ENCODE results near the gene PPM1L.

Gene PPM1L

DNA sequence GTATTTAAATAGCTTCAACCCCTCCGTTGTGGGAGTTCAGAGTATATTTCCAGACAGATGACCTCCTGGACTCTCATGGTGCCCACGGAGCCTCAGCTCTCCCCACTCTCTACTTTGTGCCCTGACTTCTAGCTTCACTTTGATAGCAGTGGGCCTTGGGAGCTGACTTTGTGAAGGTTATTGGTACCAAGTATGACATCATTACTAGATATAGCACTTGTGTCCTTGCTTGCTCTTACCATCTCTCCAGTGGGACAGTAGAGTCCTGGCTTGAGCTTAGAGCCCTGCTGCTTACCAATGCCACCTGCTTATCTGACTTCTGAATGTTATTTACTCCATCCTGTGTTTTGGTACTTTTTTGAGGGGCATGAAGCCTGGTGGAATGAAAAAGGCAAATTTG, 53.4 kb downstream of the PPM1L start:
- DNase-seq (ENCODE audit: low spot score): no peak

DNA sequence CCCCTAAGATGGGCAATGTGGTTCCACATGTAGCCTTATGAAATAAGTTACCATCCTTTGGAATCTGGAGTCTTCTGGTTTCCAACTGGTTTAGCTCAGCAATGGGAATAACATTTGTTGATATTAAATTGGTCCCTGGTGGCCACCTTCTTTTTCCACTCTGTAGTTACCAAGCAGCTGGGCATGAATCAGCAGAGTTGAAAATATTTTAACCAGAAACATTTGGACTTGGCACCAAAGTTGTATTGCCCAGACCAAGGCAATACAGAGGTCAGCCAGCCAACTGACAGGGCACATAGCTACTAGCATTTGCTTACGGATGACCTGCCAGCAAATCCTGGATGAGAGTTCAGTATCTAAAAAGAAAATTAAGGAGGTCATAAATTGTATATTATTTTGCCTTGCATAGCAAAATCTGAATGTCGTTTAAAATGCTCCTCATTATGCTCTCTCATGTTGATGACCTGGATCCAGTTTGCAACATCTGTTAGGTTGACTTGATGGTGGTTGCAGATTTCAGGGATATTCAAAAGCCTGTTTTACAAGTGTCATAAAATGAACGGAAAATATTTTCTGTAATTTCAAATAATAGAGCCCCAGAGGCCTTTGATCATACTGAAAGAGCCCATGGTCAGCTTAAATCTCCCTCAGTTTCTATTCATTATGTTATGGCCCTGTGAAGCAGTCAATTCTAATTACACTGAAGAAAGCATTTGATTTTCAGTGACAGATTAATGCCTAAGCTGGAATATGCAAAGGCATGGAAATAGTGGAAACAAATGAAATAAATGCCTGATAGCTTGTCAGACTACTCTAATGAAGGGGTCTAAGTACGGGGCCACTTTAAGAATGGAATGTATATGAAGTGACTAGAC, 54.6 kb downstream of the PPM1L start:
- DNase-seq (ENCODE audit: low spot score): no peak

DNA sequence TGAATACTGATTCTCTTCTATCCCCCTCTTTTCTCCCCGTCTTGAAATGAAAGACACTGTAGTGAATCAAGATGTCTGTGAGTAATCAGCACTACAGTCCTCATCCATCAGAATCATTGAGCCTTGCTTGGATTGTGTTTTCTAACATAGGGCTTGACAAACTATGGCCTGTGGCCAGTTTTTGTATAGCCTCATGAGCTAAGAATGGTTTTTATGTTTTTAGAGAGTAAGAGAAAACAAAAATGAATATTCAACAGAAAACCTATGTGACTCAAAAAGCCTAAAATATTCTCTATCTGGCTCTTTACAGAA, 55.2 kb downstream of the PPM1L start:
- DNase-seq (ENCODE audit: low spot score): no peak

DNA sequence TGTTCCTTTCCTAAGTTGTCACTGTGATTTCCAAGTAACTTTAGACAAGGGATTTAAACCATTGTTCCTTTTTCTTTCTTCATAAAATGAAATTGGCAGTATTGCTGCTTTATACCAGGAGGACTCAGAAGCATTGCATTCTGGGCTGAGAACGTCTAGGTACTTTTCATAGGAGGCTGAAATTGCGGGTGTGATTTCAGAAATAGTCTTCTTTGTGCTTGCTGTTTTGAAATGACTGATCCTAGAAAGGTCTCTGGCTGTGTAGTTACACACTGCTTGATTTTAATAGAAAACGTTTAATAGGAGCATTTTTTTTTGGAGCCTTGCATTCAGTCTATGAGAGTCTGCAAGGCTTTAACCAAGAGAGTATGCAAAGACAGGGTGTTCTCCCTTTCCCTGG, 56.3 kb downstream of the PPM1L start:
- DNase-seq (ENCODE audit: low spot score): no peak

DNA sequence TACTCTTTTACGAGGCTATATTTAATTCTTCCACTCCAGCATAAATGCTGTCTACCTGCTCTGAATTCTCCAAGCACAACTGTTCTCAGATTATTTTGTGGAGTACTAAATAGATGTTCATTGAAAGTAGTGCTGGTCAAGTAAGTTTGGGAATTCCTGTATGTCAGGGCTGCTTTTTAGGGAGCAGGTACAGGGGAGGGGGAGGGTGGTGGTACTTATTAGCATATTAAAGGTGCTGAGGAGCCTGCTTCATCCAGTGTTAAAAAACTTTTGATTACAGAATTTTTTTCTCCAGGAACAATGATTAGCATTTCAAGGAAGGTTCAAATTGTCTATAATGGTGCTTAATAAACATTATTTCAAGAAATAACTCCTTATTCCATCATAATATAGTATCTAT, 59.2 kb downstream of the PPM1L start:
- no peak for DNase-seq (ENCODE audit: low spot score)

DNA sequence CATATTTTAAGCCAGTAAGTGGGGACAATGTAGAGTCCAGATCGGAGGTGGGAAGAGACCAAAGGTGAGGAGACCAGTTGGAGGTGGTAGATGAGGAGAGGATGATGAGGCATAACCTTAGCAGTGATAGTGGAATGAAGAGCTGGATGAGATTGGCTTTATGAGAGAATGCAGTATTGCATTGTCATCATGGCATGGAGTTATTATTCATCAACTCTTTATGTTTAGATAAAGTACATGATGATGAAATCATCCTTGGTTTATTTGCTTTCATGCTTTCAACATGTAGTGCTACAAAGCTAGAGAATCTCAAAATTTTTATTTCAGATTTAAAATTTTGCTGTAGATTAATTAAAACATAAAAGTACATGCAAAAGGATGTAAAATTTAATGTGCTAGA, 64.0 kb downstream of the PPM1L start:
- no peak for DNase-seq (ENCODE audit: low spot score)

DNA sequence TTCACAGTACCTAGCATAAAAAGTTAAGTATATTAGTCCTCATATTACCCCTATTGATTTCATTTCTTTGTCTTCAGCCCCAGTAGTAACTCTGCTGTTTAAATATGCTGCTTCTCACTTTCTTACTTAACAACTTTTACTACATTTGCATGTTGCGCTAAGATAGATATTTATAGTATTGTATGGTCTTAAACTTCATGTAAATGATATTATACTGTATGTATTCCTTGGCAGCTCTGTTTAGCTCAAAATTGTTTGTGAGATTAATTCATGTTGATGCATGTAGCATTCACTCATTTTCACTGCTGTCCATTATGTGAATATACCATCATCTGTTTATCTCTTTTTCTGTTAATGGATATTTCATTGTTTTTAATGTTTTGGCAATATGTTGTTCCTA, 64.4 kb downstream of the PPM1L start:
- DNase-seq (ENCODE audit: low spot score): no peak

DNA sequence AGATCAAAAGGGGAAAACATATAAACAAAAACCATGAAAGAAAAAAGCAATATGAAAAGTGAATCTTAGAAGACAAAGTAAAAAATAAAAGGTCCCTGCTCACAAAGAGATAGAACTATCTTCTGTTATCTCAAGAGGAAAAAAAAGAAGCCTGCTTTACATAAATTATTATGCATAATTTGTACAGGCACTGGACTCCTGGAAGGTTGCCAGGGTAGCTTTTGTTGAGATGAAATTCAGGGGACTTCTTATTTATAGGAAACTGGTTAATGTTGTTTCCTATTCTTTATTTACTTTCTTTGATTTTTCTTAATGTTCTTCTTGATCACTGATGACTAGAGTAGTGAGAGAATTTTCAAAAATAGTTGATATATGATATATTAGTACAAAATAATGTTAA, 66.9 kb downstream of the PPM1L start:
- DNase-seq (ENCODE audit: low spot score): no peak

DNA sequence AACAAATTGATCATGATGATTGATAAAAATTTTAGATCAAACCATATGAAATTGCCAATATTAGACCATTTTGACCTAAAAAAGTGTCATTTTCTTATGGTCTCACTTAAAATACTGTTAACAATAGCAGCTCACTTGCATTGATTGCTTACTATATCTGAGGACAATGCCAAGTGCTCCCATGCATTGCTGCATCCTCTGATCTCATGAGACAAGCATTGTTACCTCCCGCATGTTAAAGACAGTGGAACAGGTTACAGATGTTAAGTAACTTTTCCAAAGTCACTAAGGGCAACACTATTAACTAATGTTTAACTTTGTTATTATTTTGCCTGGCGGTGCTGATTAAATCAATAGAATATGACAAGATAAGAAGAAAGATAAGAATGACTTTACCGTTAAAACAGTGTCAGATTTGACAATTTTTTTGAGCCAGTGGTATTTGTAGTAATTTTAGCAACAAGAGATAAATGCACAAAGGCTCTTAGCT, 69.3 kb downstream of the PPM1L start:
- DNase-seq (ENCODE audit: low spot score): no peak

DNA sequence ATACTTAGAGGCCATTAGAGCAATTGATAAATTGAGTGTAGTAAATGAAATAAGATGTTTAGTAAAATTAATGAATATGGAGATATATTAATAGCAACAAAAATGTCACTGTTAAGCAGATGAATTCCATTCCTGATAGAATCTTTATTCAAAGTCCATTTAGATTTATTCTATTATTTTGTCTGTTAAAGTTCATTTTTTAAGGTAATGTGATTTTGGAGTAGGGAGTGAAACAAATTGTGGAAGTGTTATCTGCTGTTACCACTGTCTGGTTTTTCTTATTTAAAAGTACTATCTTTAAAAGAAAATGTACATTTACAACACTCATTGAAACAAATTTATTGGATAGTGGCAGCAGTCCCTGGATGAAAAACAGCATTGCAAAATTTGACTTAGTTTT, 70.4 kb downstream of the PPM1L start:
- DNase-seq (ENCODE audit: low spot score): no peak

DNA sequence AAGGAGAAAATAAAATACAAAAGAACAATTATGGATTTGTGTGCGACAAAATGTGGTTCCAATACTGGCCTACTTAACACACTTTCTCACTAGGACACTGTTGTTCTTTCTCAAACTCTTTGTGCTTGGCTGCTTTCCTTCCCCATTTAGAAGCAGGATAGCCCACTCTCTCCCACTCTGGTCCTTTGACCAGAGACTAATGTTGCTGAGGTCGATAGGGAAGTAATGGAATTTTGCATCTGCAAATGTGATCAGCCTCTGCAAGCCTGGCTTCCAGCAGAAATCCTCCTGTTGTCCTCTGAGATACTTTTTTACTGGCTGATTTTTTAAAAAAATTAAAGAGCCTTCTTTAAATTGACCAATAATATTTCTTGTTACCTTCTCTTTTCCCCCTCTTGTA, 71.0 kb downstream of the PPM1L start:
- DNase-seq (ENCODE audit: low spot score): no peak

DNA sequence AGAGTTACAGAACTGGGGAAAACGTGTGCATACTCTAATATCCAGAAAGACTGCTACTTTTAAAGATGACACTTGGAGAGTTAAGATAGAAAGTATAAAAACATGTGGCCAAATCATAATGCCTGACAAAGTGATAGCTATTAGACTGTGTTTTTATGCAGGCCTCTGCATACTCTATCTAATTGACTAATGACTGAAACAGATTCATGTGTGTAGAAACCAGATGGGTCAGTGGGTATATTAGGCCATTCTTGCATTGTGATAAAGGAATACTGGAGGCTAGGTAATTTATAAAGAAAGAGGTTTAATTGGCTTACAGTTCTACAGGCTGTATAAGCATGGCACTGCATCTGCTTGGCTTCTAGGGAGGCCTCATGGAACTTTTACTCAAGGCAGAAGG, 71.5 kb downstream of the PPM1L start:
- DNase-seq (ENCODE audit: low spot score): no peak

DNA sequence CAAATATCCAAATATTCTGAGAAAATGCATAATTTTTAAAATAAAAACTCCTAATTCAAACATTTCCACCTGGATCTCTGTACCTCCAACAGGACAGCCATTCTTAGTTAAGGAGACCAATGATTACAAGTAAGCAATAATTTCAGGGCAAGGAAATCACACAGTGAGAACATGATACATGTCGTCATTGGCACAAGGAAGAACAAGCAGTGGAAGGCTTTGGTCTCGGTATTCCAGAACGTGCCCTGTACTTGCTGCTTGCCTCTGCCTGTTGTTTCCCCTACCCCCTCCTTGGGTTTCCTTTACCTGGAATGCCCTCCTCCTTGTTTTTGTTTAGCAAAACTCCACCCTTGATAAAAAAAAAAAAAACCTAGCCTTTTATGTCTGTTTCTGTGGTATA, 72.8 kb downstream of the PPM1L start:
- DNase-seq (ENCODE audit: low spot score): no peak

DNA sequence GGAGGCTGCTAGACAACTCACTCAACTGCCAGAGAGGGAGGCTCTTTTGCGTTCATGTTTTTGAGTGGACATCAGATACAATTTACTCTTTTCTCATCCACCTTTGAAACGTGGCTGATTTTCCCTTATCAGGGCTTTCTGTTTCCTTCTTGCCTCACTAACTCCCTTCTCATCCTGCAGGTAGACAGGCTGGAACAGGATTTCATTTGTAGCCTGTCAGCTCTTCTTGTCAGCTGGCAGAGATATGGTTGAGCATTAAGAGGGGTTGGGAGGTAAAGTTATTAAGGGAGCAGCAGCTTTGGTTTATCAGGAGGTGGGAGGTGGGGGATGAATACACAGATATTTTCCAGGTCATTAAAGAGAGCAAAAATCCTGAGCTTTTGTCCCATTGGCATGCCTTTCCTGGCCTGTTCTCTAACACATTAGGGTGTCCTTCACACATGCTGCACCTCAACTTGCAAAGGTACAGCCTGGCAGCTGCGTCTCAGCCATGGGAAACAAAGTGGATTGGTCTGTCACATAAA, 73.5 kb downstream of the PPM1L start:
- no peak for DNase-seq (ENCODE audit: low spot score)

DNA sequence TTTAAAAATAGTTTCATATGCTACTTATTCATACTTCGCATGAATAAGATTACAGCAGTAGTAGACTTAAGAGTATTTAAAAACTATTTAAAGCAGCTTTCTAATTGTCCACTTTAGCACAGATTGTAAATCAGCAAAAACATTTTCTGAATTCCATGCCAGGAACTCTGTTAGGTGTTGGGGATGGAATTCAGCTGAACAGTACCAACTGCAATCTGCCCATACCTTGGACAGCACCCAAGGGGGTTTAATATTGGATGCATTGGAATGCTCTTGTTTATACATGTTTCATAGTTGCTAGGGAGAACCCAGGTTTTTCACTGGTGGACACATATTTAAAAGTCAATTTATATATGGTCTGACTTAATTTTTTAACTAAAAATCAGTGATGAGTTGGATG, 74.8 kb downstream of the PPM1L start:
- DNase-seq (ENCODE audit: low spot score): no peak

DNA sequence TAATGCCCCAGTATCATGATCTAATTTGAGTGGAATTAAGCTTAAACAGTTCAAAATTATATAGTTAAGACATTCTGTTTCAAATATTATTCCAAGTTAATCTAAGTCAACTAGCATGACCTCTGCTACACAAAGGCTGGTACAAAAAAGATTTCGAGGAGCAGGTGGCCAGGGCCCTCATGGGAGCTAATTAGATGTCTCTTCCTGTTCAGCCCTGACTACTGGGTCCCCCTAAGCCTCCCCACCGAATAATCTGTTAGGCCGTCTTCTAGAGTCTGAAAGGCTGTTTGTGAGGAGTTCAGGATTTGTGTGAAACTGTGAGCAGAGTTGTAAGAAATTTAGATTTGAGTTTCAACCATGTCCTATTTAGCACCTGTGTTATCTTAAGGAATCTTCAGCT, 75.4 kb downstream of the PPM1L start:
- DNase-seq (ENCODE audit: low spot score): no peak

DNA sequence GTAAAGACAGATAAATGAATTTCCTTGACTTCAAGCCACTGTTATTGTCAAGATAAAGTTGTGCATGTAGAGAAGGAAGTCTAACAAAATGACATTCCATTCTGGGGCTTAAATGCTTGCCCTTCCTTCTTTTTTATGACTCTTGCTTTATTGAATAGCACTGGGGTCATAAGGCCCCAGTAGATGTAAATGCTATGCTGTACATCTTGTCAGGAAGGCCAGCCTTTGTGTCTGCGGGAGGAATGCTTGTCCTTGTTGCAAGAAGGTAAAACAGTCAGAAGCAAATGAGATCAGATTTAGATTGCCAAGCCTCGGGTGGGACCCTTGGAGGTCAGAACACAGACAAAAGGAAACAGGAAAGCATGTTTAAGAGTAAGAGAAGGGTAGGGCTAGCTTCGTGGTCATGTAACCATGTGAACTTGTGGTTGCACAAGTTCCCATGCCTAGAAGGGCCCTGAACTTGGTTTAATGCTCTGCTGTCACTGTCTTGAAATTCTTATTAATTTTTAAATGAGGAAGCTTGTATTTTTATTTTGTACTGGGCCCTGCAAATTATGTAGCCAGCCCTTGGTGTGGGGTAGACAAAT, 81.5 kb downstream of the PPM1L start:
- no peak for DNase-seq (ENCODE audit: low spot score)

DNA sequence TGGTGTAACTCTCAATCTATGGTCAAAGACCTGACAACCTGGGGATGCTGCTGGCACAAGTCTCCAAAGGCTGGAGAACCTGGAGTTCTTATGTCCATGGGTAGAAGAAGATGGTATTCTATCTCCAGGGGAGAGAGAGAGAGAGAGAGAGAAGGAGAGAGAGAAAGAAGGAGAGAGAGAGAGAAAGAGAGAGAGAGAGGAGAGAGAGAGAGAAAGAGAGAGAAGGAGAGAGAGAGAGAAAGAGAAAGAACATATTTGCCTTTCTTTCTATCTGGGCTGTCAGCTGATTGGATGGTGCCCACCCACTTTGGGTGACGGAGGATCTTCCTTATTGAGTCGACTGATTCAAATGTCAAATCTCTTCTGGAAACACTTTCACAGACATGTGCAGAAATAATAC, 84.6 kb downstream of the PPM1L start:
- DNase-seq (ENCODE audit: low spot score): no peak

DNA sequence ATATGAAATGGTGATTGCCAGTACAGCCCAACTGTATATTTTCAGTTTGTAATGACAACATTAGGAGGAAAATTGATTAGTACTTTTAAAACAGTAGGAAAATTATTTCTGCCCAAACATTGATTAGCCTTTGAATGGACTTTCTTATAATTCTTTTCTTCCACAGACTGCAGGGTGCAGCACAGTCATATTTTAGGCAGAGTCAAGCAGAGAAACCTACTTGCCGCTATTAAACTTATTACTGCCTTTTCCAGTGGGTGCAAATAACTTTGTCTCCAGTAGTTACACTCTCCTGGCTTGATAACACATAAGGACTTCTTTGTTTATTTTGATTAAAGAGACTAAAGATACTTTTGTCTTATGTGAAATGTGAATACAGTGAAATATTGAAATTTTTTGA, 85.4 kb downstream of the PPM1L start:
- no peak for DNase-seq (ENCODE audit: low spot score)

DNA sequence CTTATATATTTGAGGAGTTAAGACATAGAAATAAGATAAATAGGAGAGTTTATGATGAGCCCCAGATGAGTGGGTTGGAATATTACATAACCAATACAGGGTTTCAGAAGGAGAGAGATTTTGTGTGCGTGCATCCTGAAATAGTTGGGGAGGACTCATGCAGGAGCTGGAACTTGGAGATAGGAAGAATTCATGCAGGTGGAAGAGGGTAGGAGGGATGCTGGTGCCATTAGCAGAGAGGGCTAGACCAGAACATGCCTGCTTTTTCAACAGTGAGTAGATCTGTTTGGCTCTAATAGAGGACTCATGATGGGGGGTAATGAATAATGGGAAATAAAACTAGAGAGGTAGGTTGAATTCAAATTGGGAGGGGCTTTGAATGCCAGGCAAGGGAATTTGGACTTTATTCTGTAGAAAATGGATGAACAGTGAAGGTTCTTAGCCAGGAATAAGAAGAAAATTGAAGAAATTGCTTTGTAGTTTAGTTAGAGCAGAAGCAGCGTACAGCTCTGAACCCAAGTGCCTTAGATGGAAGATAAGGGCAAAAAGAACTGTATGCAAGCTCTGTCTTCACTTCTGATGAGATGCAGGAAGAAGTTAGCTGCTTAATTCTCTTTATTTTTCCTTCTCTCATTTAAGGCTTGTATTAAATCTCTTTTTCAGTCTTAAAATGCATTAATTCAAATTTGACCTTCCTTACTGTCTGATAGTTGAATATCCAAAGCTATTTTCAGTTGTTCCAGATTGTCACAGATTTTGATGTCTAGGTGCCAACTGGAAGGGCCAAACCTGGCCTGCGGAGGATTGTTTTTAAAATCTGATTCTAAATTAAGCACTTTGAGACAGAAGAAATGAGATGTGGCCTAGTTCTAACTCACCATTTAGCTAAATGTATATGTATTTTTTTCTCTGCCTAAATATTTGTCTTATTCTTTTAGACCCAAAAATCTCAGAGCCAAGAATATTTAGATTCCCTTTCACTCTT, 86.3 kb downstream of the PPM1L start:
- DNase-seq (ENCODE audit: low spot score): no peak

DNA sequence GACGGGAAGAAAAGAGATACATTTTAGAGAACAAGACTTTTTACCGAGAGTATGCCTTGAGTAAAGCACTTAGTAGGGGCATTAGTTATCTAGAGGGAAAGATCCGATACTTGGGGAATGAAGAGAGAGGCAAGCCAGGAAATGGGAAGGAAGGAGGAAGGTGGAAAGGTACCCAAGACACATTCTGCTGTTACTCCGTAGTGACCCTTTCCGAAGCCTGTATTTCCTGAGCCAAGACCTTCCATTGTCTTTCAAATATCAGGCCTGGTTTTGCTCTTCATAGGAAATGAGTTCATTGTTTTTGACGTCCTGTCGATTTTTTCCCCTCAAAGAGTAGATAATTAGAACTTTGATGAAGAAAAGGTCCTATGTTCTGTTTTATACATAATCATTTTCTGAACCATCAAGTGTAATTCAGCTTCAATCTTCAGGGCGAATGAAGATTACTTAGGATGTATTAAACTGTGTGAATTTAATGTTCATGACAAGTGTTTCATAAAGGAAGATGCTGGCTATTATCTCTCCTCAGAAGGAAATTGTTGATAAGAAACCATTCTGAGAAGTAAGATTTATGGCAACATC, 95.7 kb downstream of the PPM1L start:
- no peak for DNase-seq (ENCODE audit: low spot score)

DNA sequence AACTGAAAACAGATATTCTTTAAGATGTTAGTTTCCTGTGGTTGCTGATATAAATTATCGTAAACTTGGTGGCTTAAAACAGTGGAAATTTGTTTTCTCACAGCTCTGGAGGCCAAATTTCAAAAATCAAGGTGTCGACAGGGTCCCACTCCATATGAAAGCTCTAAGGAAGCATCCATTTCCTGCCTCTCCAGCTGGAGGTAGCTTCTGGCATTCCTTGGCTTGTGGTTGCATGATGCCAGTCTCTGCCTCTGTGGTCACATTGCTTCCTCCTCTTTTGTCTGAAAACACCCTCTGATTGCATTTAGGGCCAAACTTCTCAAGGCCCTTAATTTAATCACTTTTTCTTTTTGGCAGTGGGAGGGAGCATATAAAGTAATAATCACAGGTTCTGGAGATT, 96.8 kb downstream of the PPM1L start:
- no peak for DNase-seq (ENCODE audit: low spot score)

All from activated CD4-positive, alpha-beta T cell treated with anti-CD3 and anti-CD28 coated beads, Interleukin-2, Interleukin-4, amounts not matched to agents 100 ng/mL and 50 ng/mL, durations not matched to agents 16 hours and 8 hours (primary cell).